GM12878 (cell line): Measurements from ENCODE around the gene NUDT1. TPM values are rescaled to one million over a fixed set of nuclear protein-coding genes. Genes with fewer than 3 reads are reported as not detected.

Experiments used
- ATAC-seq: fragments of 200-7000 bp; cut with Tn5 transposase; 3 replicates; pipeline ENCODE4 v1.9.1; 2020; ENCODE audit warnings: mild to moderate bottlenecking, moderate library complexity
- BruUV-seq: library from RNA; stranded (reverse); fragments of 400-500 nt; replicated peaks from 2 replicates; lab custom pipeline; 2021; lab: Mats Ljungman, UMichigan
- CTCF ChIA-PET: fragments of 300-600 bp; sonication (Branson Sonifier 250); formaldehyde crosslinking; extraction: SDS; loops from one replicate; lab custom pipeline; 2021; ENCODE audit warnings: inconsistent platforms; lab: Yijun Ruan, JAX
- POLR2A ChIA-PET: fragments of 350-600 bp; formaldehyde crosslinking; extraction: SDS; loops from one replicate; lab custom pipeline; 2021; ENCODE audit warnings: inconsistent platforms; lab: Charles Lee
- RAD21 ChIA-PET: fragments of 300-600 bp; sonication (Branson Sonifier 250); formaldehyde crosslinking; loops from one replicate; lab custom pipeline; 2023; ENCODE audit warnings: antibody characterized with exemption; ENCODE audit not compliant: unreplicated experiment; lab: Charles Lee
- SMC1A ChIA-PET: fragments of 300-600 bp; sonication (Branson Sonifier 250); formaldehyde crosslinking; loops from one replicate; lab custom pipeline; 2023; ENCODE audit not compliant: unreplicated experiment, uncharacterized antibody; lab: Charles Lee
- DNase-seq: peaks from one replicate; pipeline ENCODE4 v3.0.0-alpha.2; 2011; ENCODE audit warnings: low read depth, low spot score
- FAIRE-seq: peaks from 3 replicates; lab custom pipeline; 2011; peaks lifted over from hg19 to GRCh38; lab: Jason Lieb, UNC
- H2AFZ ChIP-seq: 2 replicates; pipeline ENCODE4 v1.6.0; 2011; ENCODE audit warnings: low read depth, low read length, control low read depth; ENCODE audit not compliant: control insufficient read depth
- H3K27ac ChIP-seq: 2 replicates; pipeline ENCODE4 v1.5.1; 2011; ENCODE audit warnings: control low read depth; ENCODE audit not compliant: control insufficient read depth, insufficient read depth
- H3K27me3 ChIP-seq, 2 experiments: replicated peaks in 1 of 2; 2 replicates each; pipeline versions ENCODE4 v1.6.0 to v1.6.1; 2011; ENCODE audit warnings: low read length in 1 of 2; ENCODE audit not compliant: control insufficient read depth in 2 of 2, insufficient read depth in 2 of 2
- H3K36me3 ChIP-seq, 2 experiments: 2 replicates each; pipeline ENCODE4 v1.5.1; 2011; ENCODE audit warnings: low read length in 1 of 2; ENCODE audit not compliant: control insufficient read depth in 2 of 2, insufficient read depth in 2 of 2
- H3K4me1 ChIP-seq: 2 replicates; pipeline ENCODE4 v1.6.1; 2011; ENCODE audit warnings: mild to moderate bottlenecking, low read length, moderate library complexity, mixed read lengths; ENCODE audit not compliant: control insufficient read depth, insufficient read depth
- H3K4me2 ChIP-seq: 2 replicates; pipeline ENCODE4 v1.6.0; 2011; ENCODE audit warnings: control low read depth; ENCODE audit not compliant: control insufficient read depth, insufficient read depth
- H3K4me3 ChIP-seq: fragments of 200-600 bp; sonication (generic); 2 replicates; pipeline ENCODE4 v1.5.1; 2016
- H3K79me2 ChIP-seq: 2 replicates; pipeline ENCODE4 v1.6.0; 2011; ENCODE audit warnings: low read length; ENCODE audit not compliant: control insufficient read depth, insufficient read depth
- H3K9ac ChIP-seq: 2 replicates; pipeline ENCODE4 v1.8.0; 2011; ENCODE audit warnings: low read length, control low read depth, mixed read lengths; ENCODE audit not compliant: control insufficient read depth, insufficient read depth
- H3K9me3 ChIP-seq: replicated peaks from 3 replicates; pipeline ENCODE4 v1.5.1; 2011; ENCODE audit warnings: mild to moderate bottlenecking, low read length; ENCODE audit not compliant: control insufficient read depth, insufficient read depth
- H4K20me1 ChIP-seq: 2 replicates; pipeline ENCODE4 v1.6.0; 2011; ENCODE audit not compliant: control insufficient read depth, insufficient read depth
- ATF7 ChIP-seq: fragments of 450-650 bp; IDR thresholded peaks from 2 replicates; pipeline ENCODE4 v1.6.1; 2016; ENCODE audit warnings: low read depth, mild to moderate bottlenecking
- BHLHE40 ChIP-seq, 2 experiments: fragments of 450-650 bp in 1 of 2; IDR thresholded peaks; 2 replicates each; pipeline ENCODE4 v1.6.1; 2011 to 2017; ENCODE audit warnings: low read depth in 2 of 2, borderline replicate concordance in 1 of 2, improper control_type of control experiment in 1 of 2, low read length in 1 of 2, mild to moderate bottlenecking in 1 of 2
- CBX5 ChIP-seq: sonication (generic); IDR thresholded peaks from 2 replicates; pipeline ENCODE4 v1.6.1; 2016; ENCODE audit warnings: low read depth, moderate library complexity, mild to moderate bottlenecking, inconsistent platforms
- CREB1 ChIP-seq: IDR thresholded peaks from 2 replicates; pipeline ENCODE4 v1.6.1; 2012; ENCODE audit warnings: low read depth, mild to moderate bottlenecking, inconsistent platforms
- EED ChIP-seq: sonication (generic); IDR thresholded peaks from 2 replicates; pipeline ENCODE4 v1.6.1; 2016; ENCODE audit warnings: antibody characterized with exemption, low read depth
- EP300 ChIP-seq, 2 experiments: fragments of 150-350 bp in 1 of 2; IDR thresholded peaks; 2 replicates each; pipeline ENCODE4 v1.6.1; 2011 to 2012; ENCODE audit warnings: low read depth in 2 of 2, low read length in 2 of 2, borderline replicate concordance in 1 of 2, improper control_type of control experiment in 1 of 2, inconsistent platforms in 1 of 2; ENCODE audit not compliant: control insufficient read depth in 1 of 2
- ETV6 ChIP-seq, 2 experiments: fragments of 450-650 bp in 1 of 2; IDR thresholded peaks in 1 of 2; conservative IDR thresholded peaks in 1 of 2; 2 replicates each; pipeline ENCODE4 v1.6.1; 2014; ENCODE audit warnings: antibody characterized with exemption in 1 of 2, borderline replicate concordance in 1 of 2, low read depth in 1 of 2, mild to moderate bottlenecking in 1 of 2, moderate library complexity in 1 of 2
- HDGF ChIP-seq: fragments of 450-650 bp; IDR thresholded peaks from 2 replicates; pipeline ENCODE4 v1.6.1; 2016; ENCODE audit warnings: antibody characterized with exemption
- JUNB ChIP-seq: IDR thresholded peaks from 2 replicates; pipeline ENCODE4 v1.6.1; 2016; ENCODE audit warnings: antibody characterized with exemption, mild to moderate bottlenecking
- MTA2 ChIP-seq: fragments of 450-650 bp; IDR thresholded peaks from 2 replicates; pipeline ENCODE4 v1.6.1; 2016; ENCODE audit warnings: low read depth, mild to moderate bottlenecking, moderate library complexity
- MTA3 ChIP-seq: IDR thresholded peaks from 2 replicates; pipeline ENCODE4 v1.6.1; 2012; ENCODE audit warnings: low read length, inconsistent platforms, borderline replicate concordance
- PAX5 ChIP-seq: IDR thresholded peaks from 2 replicates; pipeline ENCODE4 v1.6.1; 2011; ENCODE audit warnings: low read depth, low read length, borderline replicate concordance
- RELA ChIP-seq: fragments of 450-650 bp; IDR thresholded peaks from 2 replicates; pipeline ENCODE4 v1.8.0; 2014; ENCODE audit warnings: borderline replicate concordance; ENCODE audit not compliant: partially characterized antibody
- RELB ChIP-seq: fragments of 450-650 bp; IDR thresholded peaks from 2 replicates; pipeline ENCODE4 v1.6.1; 2017; ENCODE audit warnings: low read depth, mild to moderate bottlenecking, moderate library complexity
- RUNX3 ChIP-seq: IDR thresholded peaks from 2 replicates; pipeline ENCODE4 v1.6.1; 2012; ENCODE audit warnings: low read length, inconsistent platforms
- SREBF2 ChIP-seq: IDR thresholded peaks from 2 replicates; pipeline ENCODE4 v1.6.1; 2012; ENCODE audit warnings: mild to moderate bottlenecking, low read length
- YY1 ChIP-seq: IDR thresholded peaks from 2 replicates; pipeline ENCODE4 v1.6.1; 2011; ENCODE audit warnings: low read depth, mild to moderate bottlenecking, low read length
- ZBTB40 ChIP-seq: fragments of 450-650 bp; IDR thresholded peaks from 2 replicates; pipeline ENCODE4 v1.6.1; 2016; ENCODE audit warnings: mild to moderate bottlenecking, moderate library complexity, borderline replicate concordance
- WGBS: methylation state at CpG from one replicate; pipeline ENCODE4 v1.1.6; 2016; ENCODE audit warnings: low lambda C conversion rate; ENCODE audit not compliant: insufficient replicate concordance, insufficient coverage; ENCODE audit errors: missing lambda C conversion rate; 5-methylcytosine and 5-hydroxymethylcytosine counted together
- in situ Hi-C: fragments of 300-500 bp; cut with MboI; formaldehyde crosslinking; loops from 9 replicates; pipeline ENCODE4 v1.14.3; 2018; ENCODE audit warnings: mixed read lengths
- intact Hi-C: fragments of 100-400 bp; cut with micrococcal nuclease; formaldehyde crosslinking; loops from one replicate; pipeline ENCODE4 v1.14.2; 2022; ENCODE audit not compliant: unreplicated experiment
- polyA plus RNA-seq, 11 experiments: library from polyadenylated mRNA; depleted of rRNA in 4 of 11; unstranded in 6 of 11; stranded (reverse) in 5 of 11; fragments of >200 nt; fragmentation: Nextera tagmentation in 4 of 11; fragmentation: Illumina TruSeq in 1 of 11; extraction: Ambion mirVana in 4 of 11; extraction: Trizol in 1 of 11; gene quantifications; 1 replicate in 1 of 11; 2 replicates in 10 of 11; pipeline versions ENCODE4 v1.2.1 to v1.2.3, GENCODE V29; 2011 to 2016; ENCODE audit warnings: inconsistent platforms in 2 of 11, missing spikeins in 2 of 11, low read depth in 1 of 11
- total RNA-seq, 4 experiments: library from RNA; depleted of rRNA in 3 of 4; stranded (reverse); fragments of >200 nt in 3 of 4; fragmentation: Illumina TruSeq in 1 of 4; extraction: Trizol in 1 of 4; gene quantifications; 2 replicates each; pipeline versions ENCODE4 v1.2.1 to v1.2.3, GENCODE V29; 2013 to 2021

The NUDT1 gene
- total and polyA plus RNA-seq, 10 of the 15 experiments (the other 5 are each of a cell fraction or from before 2014, with no cell fraction given): 7.7 to 122 (median 59.2) TPM

GRCh38 chr7:2288503-2288902 is 46.5 kb downstream of the NUDT1 start:
- ChIA-PET CTCF (interaction anchor here (1.2 to 1.6 kb wide), 2 partner anchors 27 to 40 kb away, joined by 3 to 8 read pairs; no protein-coding TSS in a partner anchor), SMC1A (interaction anchor here (0.7 to 2.7 kb wide), 9 partner anchors 11 to 81 kb away, joined by 3 to 21 read pairs (median 4); no protein-coding TSS in a partner anchor), RAD21 (interaction anchor here (0.6 to 2.1 kb wide), 6 partner anchors 10 to 51 kb away, joined by 3 to 13 read pairs (median 6); no protein-coding TSS in a partner anchor), POLR2A (interaction anchor here (0.6 to 1.5 kb wide), 8 partner anchors 10 to 170 kb away, joined by 3 to 8 read pairs (median 3); no protein-coding TSS in a partner anchor)
- Histone ChIP-seq H3K4me1 (peaks cover 18% of the 10 kb centered on the region), H3K79me2 (peaks cover 52% of the 10 kb centered on the region), H3K36me3 (peaks cover 0 to 11% of the 10 kb centered on the region in 2 experiments; a peak in 2 of 4 replicates), H4K20me1 (no peaks in the 10 kb centered on the region), H3K4me2 (peak overlapping the region; percentile 85), H3K9ac (no peak overlapping the region; the same call in none of the 2 replicates), H3K4me3 (no peak overlapping the region), H3K27ac (peak overlapping the region; percentile 70), H3K27me3 (no peaks in the 10 kb centered on the region), H3K9me3 (no peaks in the 10 kb centered on the region), H2AFZ (no peak overlapping the region)
- intact Hi-C loops: no loop called here
- ATAC-seq: peak; percentile 95
- BruUV-seq: no TSS peak
- WGBS: 4% methylated on average over 8 of the region's 8 CpGs
- TF ChIP-seq ETV6 (conservative IDR thresholded peaks at IDR 0.05 in 1 of 2, IDR thresholded peaks at IDR 0.05 in 1 of 2; ENCODE audit: borderline replicate concordance in 1 of 2, low read depth in 1 of 2) (0 out of 4 replicates have a peak, but pooled peaks of 1 of the 2 experiments have one; percentile 40), SREBF2 (no peak), CREB1 (0 out of 2 replicates have a peak, but pooled peaks have one; percentile 25), RELB (peak; percentile 49; the same call in 1 of the 2 replicates), EP300 (IDR thresholded peaks at IDR 0.05; ENCODE audit: borderline replicate concordance in 1 of 2, control insufficient read depth in 1 of 2, low read depth in 2 of 2, low read length in 2 of 2) (peak in 1 of 2 experiments; percentile 39; a peak in 1 of 4 replicates), JUNB (0 out of 2 replicates have a peak, but pooled peaks have one; percentile 1), EED (peak; percentile 52; the same call in 1 of the 2 replicates), MTA2 (peak; percentile 18; the same call in 1 of the 2 replicates), MTA3 (0 out of 2 replicates have a peak, but pooled peaks have one; percentile 32), ZBTB40 (no peak), BHLHE40 (IDR thresholded peaks at IDR 0.05; ENCODE audit: borderline replicate concordance in 1 of 2, low read depth in 2 of 2, low read length in 1 of 2) (peak in 1 of 2 experiments; percentile 66; a peak in 1 of 4 replicates), ATF7 (0 out of 2 replicates have a peak, but pooled peaks have one; percentile 28), CBX5 (no peak), RUNX3 (peak; percentile 72), YY1 (no peak), PAX5 (peak; percentile 50; the same call in 1 of the 2 replicates), RELA (peak; percentile 54), HDGF (peak; percentile 58; the same call in 1 of the 2 replicates)
- no peak for DNase-seq
- in situ Hi-C loops: no loop called here
- no peak for FAIRE-seq
